Measurements from ENCODE around the gene SOX1.

The SOX1 gene

GRCh38 chr13:112067116-112067741 is at the start of gene SOX1:
Gene SOX1, plus strand, starts transcription at chr13:112067149. Its CDS starts 510 bp downstream, at chr13:112067659.
- H2AFZ ChIP-seq (ENCODE audit: low read length, unreplicated experiment): no peak within 1 kb of the TSS
- no peaks in the 10 kb centered on the region for H3K4me1 ChIP-seq (ENCODE audit: control insufficient read depth, insufficient read depth, low read length, unreplicated experiment)
- H3K79me2 ChIP-seq (ENCODE audit: control insufficient read depth, insufficient read depth, low read length, unreplicated experiment): no peaks in the 10 kb centered on the region
- no peaks in the 10 kb centered on the region for H3K36me3 ChIP-seq (ENCODE audit: insufficient read depth, low read length)
- H3K27ac ChIP-seq (ENCODE audit: low read depth, low read length): no peak within 1 kb of the TSS
- H3K27me3 ChIP-seq (ENCODE audit: insufficient read depth, low read length): peaks cover 80% of the 10 kb centered on the region
- no peak within 1 kb of the TSS for H3K4me3 ChIP-seq (ENCODE audit: low read depth, low read length)

- Histone ChIP-seq H3K79me2 (ENCODE audit: control insufficient read depth, insufficient read depth, low read length, unreplicated experiment) (no peaks in the 10 kb centered on the region), H3K4me3 (ENCODE audit: low read depth, low read length) (no peak overlapping the region), H3K27ac (ENCODE audit: low read depth, low read length) (no peak overlapping the region), H3K4me1 (ENCODE audit: control insufficient read depth, insufficient read depth, low read length, unreplicated experiment) (no peaks in the 10 kb centered on the region), H3K36me3 (ENCODE audit: insufficient read depth, low read length) (no peaks in the 10 kb centered on the region), H2AFZ (ENCODE audit: low read length, unreplicated experiment) (no peak overlapping the region), H3K27me3 (ENCODE audit: insufficient read depth, low read length) (no peaks in the 10 kb centered on the region)
Measured at GRCh38 chr13:112024577-112024976, 42.4 kb upstream of the SOX1 start.

DNA sequence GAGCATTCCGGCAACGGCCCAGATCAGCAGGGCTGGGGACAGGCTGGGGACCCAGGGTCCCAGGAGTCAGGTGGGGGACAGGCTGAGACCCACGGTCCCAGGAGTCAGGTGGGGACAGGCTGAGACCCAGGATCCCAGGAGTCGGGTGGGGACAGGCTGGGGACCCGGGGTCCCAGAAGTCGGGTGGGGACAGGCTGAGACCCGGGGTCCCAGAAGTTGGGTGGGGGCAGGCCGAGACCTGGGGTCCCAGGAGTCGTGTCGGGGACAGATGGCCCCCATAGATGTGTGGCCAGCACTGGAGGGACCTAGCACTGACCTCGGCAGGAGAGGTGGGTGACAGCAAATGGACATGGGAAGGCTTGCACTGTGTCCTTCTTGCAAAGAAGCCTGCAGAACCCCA is 39.7 kb upstream of the SOX1 start:
- H3K4me3 ChIP-seq (ENCODE audit: low read depth, low read length): no peak overlapping the region
- H3K27ac ChIP-seq (ENCODE audit: low read depth, low read length): no peak overlapping the region

GRCh38 chr13:112028481-112028880 is 38.5 kb upstream of the SOX1 start:
- Histone ChIP-seq H3K79me2 (ENCODE audit: control insufficient read depth, insufficient read depth, low read length, unreplicated experiment) (no peaks in the 10 kb centered on the region), H3K27me3 (ENCODE audit: insufficient read depth, low read length) (no peaks in the 10 kb centered on the region), H2AFZ (ENCODE audit: low read length, unreplicated experiment) (no peak overlapping the region), H3K4me1 (ENCODE audit: control insufficient read depth, insufficient read depth, low read length, unreplicated experiment) (no peaks in the 10 kb centered on the region), H3K4me3 (ENCODE audit: low read depth, low read length) (no peak overlapping the region), H3K27ac (ENCODE audit: low read depth, low read length) (no peak overlapping the region), H3K36me3 (ENCODE audit: insufficient read depth, low read length) (no peaks in the 10 kb centered on the region)

More for the DNA sequence above, 39.7 kb upstream of the SOX1 start:
- Histone ChIP-seq H3K4me1 (ENCODE audit: control insufficient read depth, insufficient read depth, low read length, unreplicated experiment) (no peaks in the 10 kb centered on the region), H3K36me3 (ENCODE audit: insufficient read depth, low read length) (no peaks in the 10 kb centered on the region), H3K79me2 (ENCODE audit: control insufficient read depth, insufficient read depth, low read length, unreplicated experiment) (no peaks in the 10 kb centered on the region), H2AFZ (ENCODE audit: low read length, unreplicated experiment) (no peak overlapping the region), H3K27me3 (ENCODE audit: insufficient read depth, low read length) (no peaks in the 10 kb centered on the region)

- H3K27ac ChIP-seq (ENCODE audit: low read depth, low read length): no peak overlapping the region
- H3K79me2 ChIP-seq (ENCODE audit: control insufficient read depth, insufficient read depth, low read length, unreplicated experiment): no peaks in the 10 kb centered on the region
- no peak overlapping the region for H2AFZ ChIP-seq (ENCODE audit: low read length, unreplicated experiment)
- H3K4me1 ChIP-seq (ENCODE audit: control insufficient read depth, insufficient read depth, low read length, unreplicated experiment): no peaks in the 10 kb centered on the region
- no peak overlapping the region for H3K4me3 ChIP-seq (ENCODE audit: low read depth, low read length)
- H3K27me3 ChIP-seq (ENCODE audit: insufficient read depth, low read length): no peaks in the 10 kb centered on the region
- no peaks in the 10 kb centered on the region for H3K36me3 ChIP-seq (ENCODE audit: insufficient read depth, low read length)
Measured at GRCh38 chr13:112029143-112029542, 37.8 kb upstream of the SOX1 start.

DNA sequence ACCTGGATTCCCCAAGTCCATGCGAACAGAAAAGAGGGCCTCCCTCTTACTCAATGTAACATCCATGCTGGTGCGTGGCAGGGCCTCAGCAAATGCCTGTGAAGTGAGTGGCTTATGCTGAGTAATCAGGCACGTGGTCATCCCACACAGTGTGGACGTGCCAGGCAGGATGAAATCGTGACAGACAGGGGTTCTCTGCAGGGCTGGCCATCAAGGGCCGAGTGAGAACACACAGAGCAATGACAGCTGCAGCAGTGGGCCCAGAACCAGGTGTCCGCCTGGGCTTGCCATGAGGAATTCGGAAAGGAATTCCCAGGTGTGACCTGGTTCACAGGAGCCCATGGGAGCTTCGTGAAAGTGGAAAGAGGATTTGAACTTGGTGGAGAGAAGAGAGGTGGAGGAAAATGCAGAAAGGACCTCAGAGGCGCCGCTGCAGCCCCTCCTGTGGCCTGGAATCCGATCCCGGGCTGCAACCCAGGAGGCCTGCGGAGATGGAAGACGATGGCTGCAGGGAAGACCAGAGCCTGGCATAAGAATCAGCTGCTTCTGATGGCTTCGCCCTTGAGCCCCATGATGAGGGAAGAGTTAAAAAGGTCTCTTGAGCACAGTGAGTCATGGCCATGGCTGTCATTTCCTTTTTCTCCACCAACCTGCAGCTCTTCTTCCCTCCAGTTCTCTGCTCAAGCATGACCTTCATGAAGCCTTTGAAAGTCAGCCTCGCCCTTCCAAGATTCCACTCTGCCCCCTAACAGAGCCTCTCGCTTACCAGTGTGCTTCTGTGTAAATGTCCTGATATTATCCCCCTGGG is 34.6 kb upstream of the SOX1 start:
- Histone ChIP-seq H3K4me1 (ENCODE audit: control insufficient read depth, insufficient read depth, low read length, unreplicated experiment) (no peaks in the 10 kb centered on the region), H3K79me2 (ENCODE audit: control insufficient read depth, insufficient read depth, low read length, unreplicated experiment) (no peaks in the 10 kb centered on the region), H3K36me3 (ENCODE audit: insufficient read depth, low read length) (no peaks in the 10 kb centered on the region), H3K27ac (ENCODE audit: low read depth, low read length) (no peak overlapping the region), H2AFZ (ENCODE audit: low read length, unreplicated experiment) (no peak overlapping the region), H3K4me3 (ENCODE audit: low read depth, low read length) (no peak overlapping the region), H3K27me3 (ENCODE audit: insufficient read depth, low read length) (no peaks in the 10 kb centered on the region)

- Histone ChIP-seq H2AFZ (ENCODE audit: low read length, unreplicated experiment) (no peak overlapping the region), H3K4me1 (ENCODE audit: control insufficient read depth, insufficient read depth, low read length, unreplicated experiment) (no peaks in the 10 kb centered on the region), H3K27ac (ENCODE audit: low read depth, low read length) (no peak overlapping the region), H3K4me3 (ENCODE audit: low read depth, low read length) (no peak overlapping the region), H3K27me3 (ENCODE audit: insufficient read depth, low read length) (no peaks in the 10 kb centered on the region), H3K79me2 (ENCODE audit: control insufficient read depth, insufficient read depth, low read length, unreplicated experiment) (no peaks in the 10 kb centered on the region), H3K36me3 (ENCODE audit: insufficient read depth, low read length) (no peaks in the 10 kb centered on the region)
Measured at GRCh38 chr13:112034231-112034630, 32.7 kb upstream of the SOX1 start.

GRCh38 chr13:112034846-112035245 is 32.1 kb upstream of the SOX1 start:
- Histone ChIP-seq H3K79me2 (ENCODE audit: control insufficient read depth, insufficient read depth, low read length, unreplicated experiment) (no peaks in the 10 kb centered on the region), H3K4me1 (ENCODE audit: control insufficient read depth, insufficient read depth, low read length, unreplicated experiment) (no peaks in the 10 kb centered on the region), H3K27me3 (ENCODE audit: insufficient read depth, low read length) (no peaks in the 10 kb centered on the region), H3K36me3 (ENCODE audit: insufficient read depth, low read length) (no peaks in the 10 kb centered on the region), H2AFZ (ENCODE audit: low read length, unreplicated experiment) (no peak overlapping the region), H3K27ac (ENCODE audit: low read depth, low read length) (no peak overlapping the region), H3K4me3 (ENCODE audit: low read depth, low read length) (no peak overlapping the region)

GRCh38 chr13:112042496-112042895 is 24.5 kb upstream of the SOX1 start:
- H3K36me3 ChIP-seq (ENCODE audit: insufficient read depth, low read length): no peaks in the 10 kb centered on the region
- no peak overlapping the region for H2AFZ ChIP-seq (ENCODE audit: low read length, unreplicated experiment)
- H3K27ac ChIP-seq (ENCODE audit: low read depth, low read length): no peak overlapping the region
- no peaks in the 10 kb centered on the region for H3K4me1 ChIP-seq (ENCODE audit: control insufficient read depth, insufficient read depth, low read length, unreplicated experiment)
- H3K27me3 ChIP-seq (ENCODE audit: insufficient read depth, low read length): no peaks in the 10 kb centered on the region
- no peak overlapping the region for H3K4me3 ChIP-seq (ENCODE audit: low read depth, low read length)
- H3K79me2 ChIP-seq (ENCODE audit: control insufficient read depth, insufficient read depth, low read length, unreplicated experiment): no peaks in the 10 kb centered on the region

GRCh38 chr13:112052213-112052612 is 14.7 kb upstream of the SOX1 start:
- Histone ChIP-seq H3K79me2 (ENCODE audit: control insufficient read depth, insufficient read depth, low read length, unreplicated experiment) (no peaks in the 10 kb centered on the region), H3K27ac (ENCODE audit: low read depth, low read length) (no peak overlapping the region), H2AFZ (ENCODE audit: low read length, unreplicated experiment) (no peak overlapping the region), H3K4me3 (ENCODE audit: low read depth, low read length) (no peak overlapping the region), H3K36me3 (ENCODE audit: insufficient read depth, low read length) (no peaks in the 10 kb centered on the region), H3K4me1 (ENCODE audit: control insufficient read depth, insufficient read depth, low read length, unreplicated experiment) (no peaks in the 10 kb centered on the region), H3K27me3 (ENCODE audit: insufficient read depth, low read length) (peaks cover 51% of the 10 kb centered on the region)

GRCh38 chr13:112053167-112053743 is 13.7 kb upstream of the SOX1 start:
- no peak overlapping the region for H3K27ac ChIP-seq (ENCODE audit: low read depth, low read length)
- H3K4me1 ChIP-seq (ENCODE audit: control insufficient read depth, insufficient read depth, low read length, unreplicated experiment): no peaks in the 10 kb centered on the region
- no peak overlapping the region for H3K4me3 ChIP-seq (ENCODE audit: low read depth, low read length)
- no peak overlapping the region for H2AFZ ChIP-seq (ENCODE audit: low read length, unreplicated experiment)
- H3K27me3 ChIP-seq (ENCODE audit: insufficient read depth, low read length): peaks cover 62% of the 10 kb centered on the region
- no peaks in the 10 kb centered on the region for H3K79me2 ChIP-seq (ENCODE audit: control insufficient read depth, insufficient read depth, low read length, unreplicated experiment)
- no peaks in the 10 kb centered on the region for H3K36me3 ChIP-seq (ENCODE audit: insufficient read depth, low read length)

All from ACC112 (cell line).